CD8-positive, alpha-beta memory T cell (primary cell): ENCODE measurements around the gene YPEL4. TPM values are rescaled to one million over a fixed set of nuclear protein-coding genes. Genes with fewer than 3 reads are reported as not detected.

Experiments used
- CTCF ChIA-PET: fragments of 350-600 bp; sonication (Branson Sonifier 250); formaldehyde crosslinking; loops from one replicate; lab custom pipeline; 2021; ENCODE audit warnings: antibody characterized with exemption; lab: Charles Lee
- POLR2A ChIA-PET: fragments of 350-600 bp; sonication (Branson Sonifier 250); formaldehyde crosslinking; loops from one replicate; lab custom pipeline; 2021; ENCODE audit warnings: antibody characterized with exemption; lab: Charles Lee
- DNase-seq, 5 donors: peaks; one replicate each; pipeline versions ENCODE4 v3.0.0 to v3.0.0-alpha.2; 2020 to 2022; ENCODE audit warnings: mixed read lengths in 1 of 5
- H3K27ac ChIP-seq: one replicate; pipeline ENCODE4 v1.7.0; 2013; ENCODE audit warnings: low read depth, mild to moderate bottlenecking, low read length, moderate library complexity
- H3K27me3 ChIP-seq: 2 replicates; pipeline ENCODE4 v1.7.0; 2013; ENCODE audit warnings: low read length, mild to moderate bottlenecking; ENCODE audit not compliant: insufficient read depth, poor library complexity, severe bottlenecking
- H3K36me3 ChIP-seq: 2 replicates; pipeline ENCODE4 v1.7.0; 2013; ENCODE audit warnings: mild to moderate bottlenecking, low read length, moderate library complexity; ENCODE audit not compliant: insufficient read depth
- H3K4me1 ChIP-seq: 2 replicates; pipeline ENCODE4 v1.7.0; 2013; ENCODE audit warnings: mild to moderate bottlenecking, low read length, moderate library complexity; ENCODE audit not compliant: insufficient read depth
- H3K4me3 ChIP-seq: 2 replicates; pipeline ENCODE4 v1.7.0; 2013; ENCODE audit warnings: mild to moderate bottlenecking, low read length
- H3K9me3 ChIP-seq: 2 replicates; pipeline ENCODE4 v1.7.0; 2013; ENCODE audit warnings: mild to moderate bottlenecking, low read length
- H3K27ac Mint-ChIP-seq, 8 donors: one replicate each; pipeline ENCODE4 v1.8.0; 2020 to 2021; ENCODE audit warnings: mixed read lengths in 8 of 8, mild to moderate bottlenecking in 6 of 8, inconsistent platforms in 3 of 8, moderate library complexity in 3 of 8
- H3K27me3 Mint-ChIP-seq, 2 donors: one replicate each; pipeline ENCODE4 v1.8.0; 2020 to 2021; ENCODE audit warnings: mixed read lengths in 2 of 2, mild to moderate bottlenecking in 1 of 2, moderate library complexity in 1 of 2
- H3K36me3 Mint-ChIP-seq, 3 donors: one replicate each; pipeline ENCODE4 v1.8.0; 2020 to 2021; ENCODE audit warnings: mixed read lengths in 3 of 3, inconsistent platforms in 1 of 3, mild to moderate bottlenecking in 1 of 3
- H3K4me1 Mint-ChIP-seq, 3 donors: one replicate each; pipeline ENCODE4 v1.8.0; 2020 to 2021; ENCODE audit warnings: mixed read lengths in 3 of 3, inconsistent platforms in 1 of 3, mild to moderate bottlenecking in 1 of 3
- H3K4me3 Mint-ChIP-seq, 7 donors: one replicate each; pipeline ENCODE4 v1.8.0; 2020 to 2021; ENCODE audit warnings: mixed read lengths in 7 of 7, mild to moderate bottlenecking in 6 of 7, moderate library complexity in 4 of 7, inconsistent platforms in 2 of 7
- H3K9me3 Mint-ChIP-seq, 5 donors: one replicate each; pipeline ENCODE4 v1.8.0; 2020 to 2022; ENCODE audit warnings: mixed read lengths in 5 of 5, mild to moderate bottlenecking in 3 of 5, moderate library complexity in 2 of 5, inconsistent platforms in 1 of 5
- polyA plus RNA-seq: library from polyadenylated mRNA; unstranded; fragments of 300-500 nt; fragmentation: Illumina TruSeq; gene quantifications from one replicate; pipeline ENCODE4 v1.2.3, GENCODE V29; 2021
- total RNA-seq, 2 experiments: library from RNA; stranded (reverse); gene quantifications; one replicate each; pipeline ENCODE4 v1.2.3, GENCODE V29; 2021

YPEL4 gene
- total and polyA plus RNA-seq, 3 experiments from 2014 or later = 0.37 to 1.7 (median 1.0) TPM

- peaks cover 0 to 4% (median 0%) of the 10 kb centered on the region in 3 donors for H3K36me3 Mint-ChIP-seq
- DNase-seq = no peak
- H3K9me3 Mint-ChIP-seq = no peaks in the 10 kb centered on the region
- ChIA-PET CTCF (interaction anchor here (1.0 to 1.8 kb wide), 2 partner anchors 10 to 17 kb away, joined by 3 to 5 read pairs; no protein-coding TSS in a partner anchor), POLR2A (no interaction called here)
- H3K27ac Mint-ChIP-seq = peak overlapping the region in 6 of 8 donors; percentile 86 to 98 (median 94)
- peak overlapping the region in 3 of 7 donors; percentile 8 to 75 (median 12) for H3K4me3 Mint-ChIP-seq
- peaks cover 29 to 62% (median 33%) of the 10 kb centered on the region in 3 donors for H3K4me1 Mint-ChIP-seq
- Histone ChIP-seq H3K27ac (no peak overlapping the region), H3K4me1 (peaks cover 19% of the 10 kb centered on the region), H3K4me3 (no peak overlapping the region), H3K27me3 (peaks cover 31% of the 10 kb centered on the region), H3K9me3 (no peaks in the 10 kb centered on the region), H3K36me3 (no peaks in the 10 kb centered on the region)
- H3K27me3 Mint-ChIP-seq = peaks cover 33 to 34% of the 10 kb centered on the region in 2 donors
Observed at GRCh38 chr11:57650739-57651090, 1.0 kb upstream of the YPEL4 start.

- Histone ChIP-seq H3K36me3 (no peaks in the 10 kb centered on the region), H3K9me3 (no peaks in the 10 kb centered on the region), H3K27ac (no peak overlapping the region), H3K4me3 (peak overlapping the region; percentile 66), H3K27me3 (peaks cover 34% of the 10 kb centered on the region), H3K4me1 (peaks cover 19% of the 10 kb centered on the region)
- H3K4me1 Mint-ChIP-seq = peaks cover 29 to 62% (median 33%) of the 10 kb centered on the region in 3 donors
- H3K27me3 Mint-ChIP-seq = peaks cover 33 to 48% of the 10 kb centered on the region in 2 donors
- CTCF ChIA-PET = interaction anchor here (1.2 to 4.2 kb wide), 4 partner anchors 8 to 122 kb away, joined by 3 to 27 read pairs (median 4); partner anchors contain the start of gene UBE2L6
- POLR2A ChIA-PET = interaction anchor here (1.3 to 1.4 kb wide), 2 partner anchors 18 to 81 kb away, joined by 4 read pairs; partner anchors contain the start of gene UBE2L6
- peak in 1 of 5 donors; percentile 48 for DNase-seq
- H3K4me3 Mint-ChIP-seq = peak overlapping the region; percentile 77 to 93 (median 87)
- H3K9me3 Mint-ChIP-seq = no peaks in the 10 kb centered on the region
- H3K27ac Mint-ChIP-seq = peak overlapping the region; percentile 84 to 98 (median 94)
- H3K36me3 Mint-ChIP-seq = peaks cover 0 to 4% (median 0%) of the 10 kb centered on the region in 3 donors
Observed at GRCh38 chr11:57648801-57649735, 644 bp downstream of the YPEL4 start.

GRCh38 chr11:57647960-57648800 is 1.5 kb downstream of the YPEL4 start:
- H3K27me3 ChIP-seq = peaks cover 34% of the 10 kb centered on the region

GRCh38 chr11:57647372-57647771 is 2.3 kb downstream of the YPEL4 start:
- Mint-ChIP-seq H3K4me1 (peaks cover 23 to 54% (median 25%) of the 10 kb centered on the region in 3 donors), H3K27ac (peak overlapping the region in 4 of 8 donors; percentile 88 to 98 (median 96)), H3K36me3 (peaks cover 0 to 4% (median 2%) of the 10 kb centered on the region in 3 donors), H3K27me3 (peaks cover 36 to 54% of the 10 kb centered on the region in 2 donors), H3K4me3 (peak overlapping the region in 1 of 7 donors; percentile 93), H3K9me3 (no peaks in the 10 kb centered on the region)
- no peak for DNase-seq
- CTCF ChIA-PET = interaction anchor here (1.0 to 4.2 kb wide), 5 partner anchors 79 to 190 kb away, joined by 3 to 27 read pairs (median 5); partner anchors contain the start of gene UBE2L6
- POLR2A ChIA-PET = no interaction called here
- no peaks in the 10 kb centered on the region for H3K9me3 ChIP-seq
- peaks cover 34% of the 10 kb centered on the region for H3K27me3 ChIP-seq
- H3K27ac ChIP-seq = no peak overlapping the region
- H3K4me1 ChIP-seq = peaks cover 19% of the 10 kb centered on the region
- no peaks in the 10 kb centered on the region for H3K36me3 ChIP-seq
- H3K4me3 ChIP-seq = no peak overlapping the region

More at GRCh38 chr11:57647960-57648800, 1.5 kb downstream of the YPEL4 start:
- no peak overlapping the region for H3K4me3 ChIP-seq
- peak overlapping the region in 7 of 8 donors; percentile 84 to 98 (median 96) for H3K27ac Mint-ChIP-seq
- DNase-seq = no peak
- no peaks in the 10 kb centered on the region for H3K9me3 Mint-ChIP-seq
- peaks cover 19% of the 10 kb centered on the region for H3K4me1 ChIP-seq
- no peak overlapping the region for H3K27ac ChIP-seq
- ChIA-PET CTCF (interaction anchor here (1.2 to 4.2 kb wide), 3 partner anchors 66 to 121 kb away, joined by 3 to 27 read pairs (median 4); partner anchors contain the start of gene UBE2L6), POLR2A (interaction anchor here (1.3 to 1.4 kb wide), 2 partner anchors 19 to 80 kb away, joined by 4 read pairs; partner anchors contain the start of gene UBE2L6)
- no peaks in the 10 kb centered on the region for H3K36me3 ChIP-seq
- H3K4me3 Mint-ChIP-seq = peak overlapping the region; percentile 77 to 93 (median 87)
- H3K36me3 Mint-ChIP-seq = peaks cover 0 to 4% (median 2%) of the 10 kb centered on the region in 3 donors
- no peaks in the 10 kb centered on the region for H3K9me3 ChIP-seq
- peaks cover 29 to 62% (median 31%) of the 10 kb centered on the region in 3 donors for H3K4me1 Mint-ChIP-seq
- H3K27me3 Mint-ChIP-seq = peaks cover 36 to 51% of the 10 kb centered on the region in 2 donors

GRCh38 chr11:57646799-57647303 is 2.9 kb downstream of the YPEL4 start:
- Mint-ChIP-seq H3K9me3 (no peaks in the 10 kb centered on the region), H3K27ac (peak overlapping the region in 5 of 8 donors; percentile 56 to 94 (median 70)), H3K4me3 (peak overlapping the region in 2 of 7 donors; percentile 45 to 93), H3K36me3 (peaks cover 0 to 4% (median 2%) of the 10 kb centered on the region in 3 donors), H3K4me1 (peaks cover 22 to 54% (median 25%) of the 10 kb centered on the region in 3 donors), H3K27me3 (peaks cover 36 to 54% of the 10 kb centered on the region in 2 donors)
- H3K27ac ChIP-seq = no peak overlapping the region
- peaks cover 19% of the 10 kb centered on the region for H3K4me1 ChIP-seq
- H3K27me3 ChIP-seq = peaks cover 34% of the 10 kb centered on the region
- no peak overlapping the region for H3K4me3 ChIP-seq
- ChIA-PET POLR2A (no interaction called here), CTCF (interaction anchor here (1.0 to 4.2 kb wide), 5 partner anchors 79 to 189 kb away, joined by 3 to 27 read pairs (median 5); partner anchors contain the start of gene UBE2L6)
- DNase-seq = no peak
- no peaks in the 10 kb centered on the region for H3K9me3 ChIP-seq
- H3K36me3 ChIP-seq = no peaks in the 10 kb centered on the region

GRCh38 chr11:57646194-57646798 is 3.4 kb downstream of the YPEL4 start:
- Histone ChIP-seq H3K27ac (no peak overlapping the region), H3K27me3 (peaks cover 34% of the 10 kb centered on the region), H3K4me1 (peaks cover 19% of the 10 kb centered on the region), H3K9me3 (no peaks in the 10 kb centered on the region), H3K36me3 (no peaks in the 10 kb centered on the region), H3K4me3 (no peak overlapping the region)
- Mint-ChIP-seq H3K27me3 (peaks cover 39 to 54% of the 10 kb centered on the region in 2 donors), H3K9me3 (no peaks in the 10 kb centered on the region), H3K4me3 (peak overlapping the region in 2 of 7 donors; percentile 45 to 93), H3K27ac (peak overlapping the region in 5 of 8 donors; percentile 26 to 81 (median 56)), H3K4me1 (peaks cover 22 to 54% (median 26%) of the 10 kb centered on the region in 3 donors), H3K36me3 (peaks cover 0 to 4% (median 2%) of the 10 kb centered on the region in 3 donors)
- DNase-seq = no peak
- ChIA-PET POLR2A (no interaction called here), CTCF (interaction anchor here (1.0 to 4.2 kb wide), 4 partner anchors 78 to 189 kb away, joined by 5 to 27 read pairs (median 5); partner anchors contain the start of gene UBE2L6)
